ENCODE results near the gene FADS3.
A peak's percentile ranks its signal among the peaks of the same experiment; 100 is the strongest.

FADS3 gene

GRCh38 chr11:61913699-61914395, 22.5 kb upstream of the FADS3 start:
- DNase-seq = no peak

GRCh38 chr11:61912991-61913698, 21.8 kb upstream of the FADS3 start:
- no peak for DNase-seq

- DNase-seq = peak in 1 of 2 donors; percentile 69
Measured at GRCh38 chr11:61912530-61912898, 21.2 kb upstream of the FADS3 start.

DNA sequence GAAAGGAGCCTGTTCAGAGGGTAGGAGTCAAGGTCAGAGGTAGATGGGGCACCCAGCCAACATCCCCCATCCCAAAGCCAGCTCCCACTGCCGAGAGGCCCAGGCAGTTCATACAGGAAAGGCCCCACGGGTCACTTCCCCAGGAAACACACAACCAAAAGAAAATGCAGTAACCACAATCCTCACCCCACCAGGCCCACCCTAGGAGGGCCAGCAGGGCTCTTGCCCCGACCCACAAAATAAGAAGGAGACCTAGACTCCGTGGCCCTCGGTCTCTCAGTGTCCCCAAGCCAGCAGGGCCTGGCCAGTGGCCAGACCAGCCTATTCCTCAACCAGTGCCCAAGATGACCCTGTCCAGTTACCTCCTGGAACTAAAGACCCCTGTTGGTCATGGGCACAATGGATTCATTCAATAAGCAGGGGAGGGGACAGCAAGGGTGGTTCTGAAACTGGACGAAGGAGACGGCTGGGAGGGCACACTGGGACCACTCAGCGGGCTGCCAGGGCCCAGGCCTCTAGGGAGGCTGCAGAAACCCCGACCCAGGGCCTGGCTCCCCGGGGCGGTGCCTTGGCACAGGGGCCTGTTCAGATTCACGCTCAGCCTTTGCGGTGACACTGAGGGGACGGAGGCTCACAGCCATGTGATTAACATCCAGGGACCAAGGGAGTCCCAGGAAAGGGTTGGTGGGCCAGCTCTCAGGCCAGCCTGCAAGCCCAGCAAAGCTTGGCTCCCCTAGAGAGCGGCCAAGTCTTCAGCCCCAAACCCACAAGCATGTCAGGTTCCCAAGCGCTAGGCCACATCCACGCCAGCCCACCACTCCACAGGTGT, 20.6 kb upstream of the FADS3 start:
- no peak for DNase-seq

DNA sequence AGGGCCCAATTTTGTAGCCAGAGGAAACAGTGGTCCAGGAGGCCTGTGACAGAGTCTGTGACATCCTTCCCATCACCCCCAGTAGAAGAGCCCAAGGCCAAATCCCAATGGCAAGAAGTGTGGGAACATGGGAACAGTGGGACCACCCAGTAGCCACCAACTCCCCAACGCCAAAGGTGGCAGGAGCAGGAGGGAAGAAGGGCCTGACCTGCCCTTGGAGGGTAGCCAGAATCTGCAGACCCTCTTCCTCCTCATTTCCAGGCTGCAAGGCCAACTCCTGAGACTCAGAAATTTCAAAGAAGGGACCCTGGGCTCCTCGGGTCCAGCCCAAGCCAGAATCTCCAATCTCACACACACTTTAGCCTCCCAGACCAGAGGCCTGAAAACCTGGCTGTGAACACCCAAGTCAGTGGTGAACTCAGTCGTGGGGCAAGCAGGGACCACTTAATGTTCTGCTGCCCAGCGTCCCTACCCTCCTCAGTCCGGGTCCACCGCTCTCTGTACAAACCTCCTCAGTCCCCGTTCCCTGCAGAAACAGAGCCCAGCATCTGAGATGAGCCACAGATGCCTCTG, 19.9 kb upstream of the FADS3 start:
- no peak for DNase-seq

DNA sequence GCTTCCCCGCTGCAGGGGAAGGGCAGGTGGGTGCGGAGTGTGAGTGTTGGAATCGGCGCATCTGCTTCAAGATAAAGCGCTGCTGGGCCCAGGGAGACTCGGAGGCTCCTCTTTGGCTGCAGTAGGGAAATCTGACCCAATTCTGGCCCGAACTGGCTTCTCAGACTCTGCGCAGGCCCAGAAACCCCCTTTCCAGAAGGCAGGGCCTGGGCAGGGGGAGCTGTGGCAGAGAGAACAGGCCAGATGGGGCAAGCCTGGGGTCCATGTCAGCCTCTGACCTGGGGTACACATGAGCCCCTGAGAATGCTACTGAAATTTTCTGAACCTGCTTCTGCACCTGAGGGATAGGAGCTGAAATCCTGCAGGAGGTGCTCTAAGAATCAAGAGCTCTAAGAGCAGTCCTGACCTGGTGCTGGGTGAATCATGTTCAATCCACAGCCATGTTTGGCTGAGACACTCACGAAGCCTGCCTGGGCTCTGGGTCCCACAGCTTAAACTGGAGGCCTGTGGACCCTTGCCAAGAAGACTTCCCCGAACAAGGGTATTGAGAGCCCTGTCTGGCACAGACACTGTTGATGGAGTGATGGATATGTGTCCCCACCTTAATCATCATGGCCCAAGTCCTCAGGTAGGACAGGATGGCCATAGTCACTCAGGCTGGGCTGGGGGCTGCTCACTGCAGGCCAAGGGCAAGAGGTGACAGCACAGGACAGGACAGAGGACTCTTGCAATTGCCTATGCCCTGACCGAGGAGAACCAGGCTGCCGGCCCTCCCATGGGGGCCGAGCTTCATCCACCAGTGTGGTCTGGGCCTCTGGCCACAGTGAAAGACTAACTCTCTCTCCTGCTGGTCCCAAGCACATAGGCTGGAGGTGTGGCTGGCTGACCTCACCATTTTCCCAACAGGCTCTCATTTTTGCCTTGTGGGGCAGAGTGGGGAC, 19.1 kb upstream of the FADS3 start:
- DNase-seq = no peak

DNA sequence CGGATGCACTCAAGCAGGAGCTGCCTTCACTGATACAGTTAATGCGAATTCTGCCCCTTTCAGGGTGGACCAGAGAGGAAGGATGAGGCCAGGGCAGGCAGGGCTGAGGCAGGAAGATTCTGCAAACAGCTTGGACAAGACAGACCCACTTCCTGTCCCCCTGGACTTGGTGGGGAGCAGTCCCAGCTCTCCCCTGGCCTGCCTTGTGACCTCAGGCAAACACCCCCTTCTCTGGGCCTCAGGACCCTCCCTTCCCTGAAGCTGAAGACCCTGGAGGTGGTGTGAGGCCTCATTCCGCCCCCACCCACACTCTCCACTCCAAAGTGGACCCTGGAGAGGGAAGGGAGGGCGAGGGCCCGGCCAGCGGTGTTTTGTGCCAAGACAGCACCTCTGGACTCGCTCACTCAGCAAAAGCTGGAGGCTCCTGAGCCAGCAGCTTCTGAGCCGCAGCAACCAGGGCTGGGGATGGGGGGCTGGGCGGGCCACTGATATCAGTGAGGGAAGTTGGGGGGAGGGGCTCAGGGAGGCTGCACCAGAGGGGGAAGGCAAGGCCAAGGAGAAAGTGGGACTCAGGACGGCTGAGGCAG, 17.5 kb upstream of the FADS3 start:
- no peak for DNase-seq

DNA sequence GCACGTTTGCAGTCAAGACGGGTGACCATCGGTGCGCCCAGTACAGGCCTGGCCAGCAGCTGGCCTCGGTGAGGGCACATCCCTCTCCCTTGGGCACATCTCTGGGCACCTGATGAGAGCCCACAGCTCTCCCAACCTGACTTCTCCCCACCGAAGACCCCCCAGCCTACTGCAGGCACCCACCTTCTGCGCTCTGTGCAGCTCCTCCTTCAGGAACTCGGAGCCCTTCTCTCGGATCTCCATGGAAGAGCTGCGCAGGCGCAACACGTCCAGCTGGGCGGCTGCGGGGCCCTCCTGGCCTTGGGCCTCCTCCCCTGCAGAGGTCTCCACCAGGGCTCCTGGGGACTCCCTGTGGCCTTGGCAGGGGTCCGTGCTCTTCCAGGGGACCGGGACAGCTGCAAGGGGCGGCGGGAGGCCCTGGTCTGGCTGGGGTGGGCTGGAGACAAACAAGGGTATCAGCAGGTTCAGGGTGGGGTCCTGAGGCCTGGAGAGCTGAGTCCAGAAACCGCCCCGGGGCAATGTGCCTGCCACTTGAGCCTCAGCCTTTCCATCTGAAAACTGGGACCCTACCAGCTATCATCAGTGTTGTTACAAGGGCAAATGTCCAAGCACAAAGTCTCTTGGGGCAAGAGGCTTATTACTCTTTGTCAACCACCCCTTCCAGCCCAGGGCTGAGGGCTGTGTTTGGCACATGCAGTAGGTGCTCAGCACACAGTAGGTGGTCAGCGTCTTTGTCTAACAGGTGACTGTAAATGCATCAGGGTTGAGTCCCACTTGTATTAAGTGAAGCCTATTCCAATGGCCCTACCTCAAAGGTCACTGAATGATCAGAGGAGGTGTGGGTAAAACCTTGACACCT, 16.8 kb upstream of the FADS3 start:
- DNase-seq = no peak

DNA sequence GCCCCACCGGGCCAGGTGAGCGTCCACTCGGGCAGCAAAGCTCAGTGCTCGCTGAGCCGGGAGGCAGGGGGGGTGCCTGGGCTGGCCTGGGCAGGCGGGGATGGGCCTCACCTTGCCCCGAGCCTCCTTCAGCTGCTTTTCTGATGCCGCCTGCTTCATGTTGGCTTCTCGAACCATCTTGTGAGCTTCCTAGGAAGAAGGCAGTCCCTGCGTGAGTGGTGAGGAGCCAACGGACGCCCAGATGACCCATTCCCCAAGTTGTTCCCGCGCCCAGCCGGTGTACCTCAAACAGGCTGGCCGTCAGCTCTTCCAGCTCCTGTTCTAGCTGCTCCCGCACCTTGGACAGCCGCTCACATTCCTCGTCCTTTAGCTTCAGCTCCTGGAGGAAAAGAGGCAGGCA, 15.9 kb upstream of the FADS3 start:
- no peak for DNase-seq

GRCh38 chr11:61906522-61906909, 15.2 kb upstream of the FADS3 start:
- no peak for DNase-seq

DNA sequence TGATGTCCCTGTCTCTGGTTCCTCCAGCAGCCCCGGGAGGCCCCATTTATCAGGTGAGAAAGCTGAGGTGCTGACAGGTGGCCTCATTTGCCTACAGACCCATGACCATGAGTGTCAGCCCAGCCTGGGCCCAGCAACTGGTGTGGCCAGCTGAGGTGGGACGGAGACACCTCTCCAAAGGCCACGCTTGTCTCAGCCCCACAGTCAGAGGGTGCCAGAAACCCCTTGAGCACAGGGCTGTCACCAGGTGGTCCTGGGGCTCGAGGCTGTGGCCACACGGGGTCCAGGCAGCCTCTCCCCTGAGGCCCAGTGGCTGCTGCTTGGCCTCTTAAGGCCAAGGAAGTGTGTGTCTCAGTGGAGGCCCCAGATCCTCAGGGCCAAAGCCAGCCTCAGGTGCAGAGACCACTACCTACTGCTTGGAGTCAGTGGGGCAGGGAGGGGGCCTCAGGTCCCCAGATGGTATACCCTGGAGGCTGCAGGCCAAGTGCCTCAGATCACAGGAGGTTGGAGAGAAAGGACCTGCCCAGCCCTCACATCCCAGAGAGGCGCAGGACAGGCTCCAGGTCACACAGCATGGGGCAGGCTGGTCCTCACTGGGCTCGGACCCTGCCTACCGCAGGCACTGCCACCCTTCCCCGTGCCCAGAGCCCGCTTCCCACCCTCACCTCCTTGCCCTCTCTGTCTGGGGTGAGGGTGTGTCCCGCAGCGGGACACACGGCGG, 14.6 kb upstream of the FADS3 start:
- no peak for DNase-seq

DNA sequence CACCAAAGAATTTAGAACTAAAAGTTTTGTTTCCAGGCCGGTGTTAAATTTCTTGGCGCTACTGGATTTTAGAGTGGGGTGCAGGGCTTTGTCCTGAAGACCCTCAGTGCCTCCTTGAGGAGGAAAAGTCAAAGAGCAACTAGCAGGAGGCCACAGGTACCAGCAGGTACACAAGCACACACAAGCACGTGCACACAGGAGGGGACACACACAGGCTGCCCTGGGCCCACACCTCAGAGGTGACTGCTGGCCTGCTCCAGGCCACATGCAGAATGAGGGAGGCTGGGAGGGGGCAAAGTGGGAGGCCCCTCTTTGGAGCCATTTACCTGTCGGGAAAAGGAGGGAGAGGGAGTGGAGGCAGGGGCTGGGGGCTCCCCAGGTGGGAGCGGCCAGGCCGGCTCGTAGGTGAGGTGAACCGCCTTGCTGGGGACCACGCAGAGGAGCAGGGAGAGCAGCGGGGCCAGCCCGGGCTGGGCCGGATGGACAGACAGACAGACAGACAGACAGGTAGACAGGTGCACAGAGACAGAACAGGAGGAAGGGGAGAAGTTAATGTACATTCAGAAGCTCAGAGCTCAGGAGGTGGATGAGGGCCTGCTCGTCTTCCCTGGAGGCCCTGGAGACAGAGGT, 13.8 kb upstream of the FADS3 start:
- no peak for DNase-seq

DNA sequence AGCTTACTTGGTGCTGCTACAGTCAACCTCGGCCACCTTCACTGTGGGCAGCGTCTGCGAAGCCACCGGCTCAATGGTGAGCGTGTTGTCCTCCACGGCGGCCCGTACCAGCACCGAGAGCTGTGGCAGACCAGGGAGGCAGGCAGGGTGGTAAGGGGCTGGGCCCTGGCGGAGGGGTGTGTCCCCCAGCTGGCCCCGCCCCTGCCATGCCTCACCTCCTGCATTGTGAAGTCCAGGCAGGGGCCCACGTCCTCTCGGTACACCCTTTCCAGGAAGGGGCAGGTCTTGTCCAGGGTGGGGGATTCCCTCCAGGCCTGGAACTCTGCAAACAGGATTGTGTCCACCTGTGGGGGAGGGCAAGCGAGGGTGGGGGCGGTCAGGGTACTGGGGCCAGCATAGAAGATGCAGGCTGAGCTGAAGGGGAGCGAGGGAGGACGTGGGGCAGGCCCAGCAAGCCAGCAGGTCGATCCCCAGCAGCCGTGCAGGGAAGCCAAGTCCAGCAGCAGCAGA, 13.2 kb upstream of the FADS3 start:
- DNase-seq = no peak

DNA sequence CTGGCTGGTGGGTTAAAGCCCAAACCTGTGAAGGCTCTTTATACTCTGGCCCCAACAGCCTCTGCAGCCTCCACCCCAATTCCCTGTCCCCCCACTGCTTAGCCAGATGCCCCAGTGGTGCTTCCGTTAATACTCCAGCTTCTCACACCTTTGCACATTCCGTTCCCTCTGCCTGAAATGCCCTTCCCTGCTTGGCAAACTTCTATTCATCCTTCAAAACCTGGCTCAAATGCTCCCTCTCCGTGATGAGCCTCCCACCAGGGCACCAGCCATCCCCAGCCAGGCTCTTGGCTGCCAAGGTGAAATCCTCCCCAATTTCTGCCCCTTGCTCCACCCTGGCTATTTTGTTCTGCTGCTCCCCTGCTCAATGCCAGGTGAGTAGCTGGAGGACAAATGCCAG, 12.5 kb upstream of the FADS3 start:
- no peak for DNase-seq

GRCh38 chr11:61902313-61902712, 11.0 kb upstream of the FADS3 start:
- DNase-seq = no peak

DNA sequence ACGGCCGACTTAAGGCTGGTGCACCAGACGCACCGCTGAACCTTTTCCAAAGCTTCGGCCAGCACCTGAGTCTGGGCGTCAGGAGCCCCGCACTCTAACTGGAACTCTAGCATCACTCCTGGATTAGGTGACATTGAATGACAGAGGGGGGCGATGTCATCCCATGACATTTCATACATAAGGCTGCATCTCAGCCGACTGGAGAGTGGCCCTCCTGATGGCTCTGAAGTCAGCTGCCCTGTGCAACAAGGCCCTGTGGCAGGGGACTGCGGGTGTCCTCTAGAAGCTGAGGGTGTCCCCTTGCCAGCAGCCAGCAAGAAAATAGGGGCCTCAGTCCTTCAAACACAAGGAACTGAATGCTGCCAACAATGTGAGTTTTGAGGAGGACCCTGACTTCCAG, 10.1 kb upstream of the FADS3 start:
- DNase-seq = no peak

- DNase-seq = no peak
Measured at GRCh38 chr11:61900251-61900650, 8.9 kb upstream of the FADS3 start.

DNA sequence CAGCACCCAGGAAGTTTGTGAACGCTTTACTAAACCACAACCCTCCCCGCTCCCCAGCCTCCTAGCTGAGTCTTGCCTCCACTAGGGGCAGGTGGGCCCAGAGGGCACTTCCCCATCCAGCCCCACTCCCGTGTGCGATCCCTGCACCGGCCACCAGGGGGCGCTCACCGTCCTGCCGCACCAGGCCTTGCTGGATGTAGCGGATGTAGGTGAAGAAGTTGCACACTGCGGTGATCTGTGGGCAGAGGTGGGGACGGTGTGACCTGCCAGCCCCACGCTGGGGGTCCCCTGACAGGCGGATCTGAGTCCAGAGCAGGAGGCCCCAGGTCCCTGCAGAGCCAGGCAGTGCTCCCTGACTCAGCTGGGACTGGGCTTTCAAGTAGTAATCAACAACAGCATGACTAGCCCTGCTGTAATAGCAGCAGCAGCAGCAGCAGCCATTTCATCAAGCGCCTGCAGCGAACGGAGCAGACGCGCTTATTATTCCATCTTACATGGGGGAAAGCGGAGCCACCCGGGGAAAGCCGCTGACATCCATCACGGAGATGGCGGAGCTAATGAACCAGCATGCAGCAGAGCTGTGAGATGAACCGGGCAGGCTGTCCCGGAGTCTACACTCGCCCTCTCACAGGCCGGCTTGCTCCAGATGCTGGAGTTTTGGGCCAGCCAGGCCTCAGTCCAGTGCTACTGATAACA, 7.9 kb upstream of the FADS3 start:
- peak; percentile 83 to 89 for DNase-seq

DNA sequence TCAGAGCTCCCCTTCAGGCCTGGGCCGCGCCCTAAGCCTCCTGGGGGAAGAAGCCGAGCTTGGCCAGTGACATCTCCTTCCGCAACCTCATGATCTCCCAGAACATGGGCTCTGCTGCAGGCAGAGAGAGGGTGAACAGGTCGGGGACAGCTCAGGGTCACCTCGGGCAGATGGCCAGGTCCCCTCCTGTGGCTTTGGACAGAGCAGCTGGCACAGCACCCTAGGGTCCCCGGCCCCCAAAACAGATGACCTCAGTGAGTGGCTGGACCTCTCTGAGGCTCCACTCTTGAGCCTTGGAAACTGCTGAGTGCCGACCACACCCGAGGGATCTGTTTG, 6.9 kb upstream of the FADS3 start:
- DNase-seq = no peak
